ENCODE measurements around the gene CNPPD1.

GRCh38 chr2:219199470-219200211, 22.9 kb upstream of the CNPPD1 start:
- TF ChIP-seq POLR2AphosphoS5 (IDR thresholded peaks at IDR 0.05) = no peak
- TF ChIP-seq CTCF (IDR thresholded peaks at IDR 0.05) = no peak
- TF ChIP-seq EP300 (IDR thresholded peaks at IDR 0.05) = no peak
